GM21825 (cell line): Measurements from ENCODE around the gene LMBR1.
A peak's percentile ranks its signal among the peaks of the same experiment; 100 is the strongest.
"Not testable (repeated sequence)": the region's sequence is repeated elsewhere in the genome, so short reads cannot be mapped to it uniquely, and the experiment has no call there.

Experiments
- ATAC-seq: cut with Tn5 transposase; IDR thresholded peaks from one replicate; pipeline ENCODE4 v1.9.1; 2021; ENCODE audit warnings: mild to moderate bottlenecking, moderate library complexity; ENCODE audit not compliant: unreplicated experiment

The LMBR1 gene

GRCh38 chr7:156662277-156662676, 230.7 kb downstream of the LMBR1 start:
- ATAC-seq = no peak

GRCh38 chr7:156661637-156662036, 231.3 kb downstream of the LMBR1 start:
- no peak for ATAC-seq

GRCh38 chr7:156659961-156660360, 233.0 kb downstream of the LMBR1 start:
- no peak for ATAC-seq

GRCh38 chr7:156659203-156659602, 233.8 kb downstream of the LMBR1 start:
- ATAC-seq = no peak

GRCh38 chr7:156657681-156658080, 235.3 kb downstream of the LMBR1 start:
- ATAC-seq = no peak

GRCh38 chr7:156656598-156656997, 236.4 kb downstream of the LMBR1 start:
- ATAC-seq = peak; percentile 51

GRCh38 chr7:156655983-156656382, 237.0 kb downstream of the LMBR1 start:
- no peak for ATAC-seq

- no peak for ATAC-seq
These were observed 237.7 kb downstream of the LMBR1 start for GRCh38 chr7:156655251-156655650.

- ATAC-seq = no peak
These were observed 238.3 kb downstream of the LMBR1 start for GRCh38 chr7:156654511-156655234.

GRCh38 chr7:156652886-156653568, 240.0 kb downstream of the LMBR1 start:
- ATAC-seq = no peak

- no peak for ATAC-seq
These were observed 241.5 kb downstream of the LMBR1 start for GRCh38 chr7:156651474-156651873.

GRCh38 chr7:156650042-156650441, 242.9 kb downstream of the LMBR1 start:
- no peak for ATAC-seq

- ATAC-seq = not testable (repeated sequence)
These were observed 245.7 kb downstream of the LMBR1 start for GRCh38 chr7:156647330-156647729.

- ATAC-seq = no peak
These were observed 250.5 kb downstream of the LMBR1 start for GRCh38 chr7:156642306-156643045.

- peak; percentile 54 for ATAC-seq
These were observed 252.0 kb downstream of the LMBR1 start for GRCh38 chr7:156640949-156641485.

- peak; percentile 83 for ATAC-seq
These were observed 252.6 kb downstream of the LMBR1 start, which contains the start of gene RNF32 for GRCh38 chr7:156640257-156640948. Gene RNF32, plus strand, starts transcription at chr7:156640774. Its CDS starts 3,104 bp downstream, at chr7:156643878.

GRCh38 chr7:156639426-156640256, 253.3 kb downstream of the LMBR1 start:
- no peak for ATAC-seq

- no peak for ATAC-seq
These were observed 254.4 kb downstream of the LMBR1 start for GRCh38 chr7:156638443-156639077.

- not testable (repeated sequence) for ATAC-seq
These were observed 255.9 kb downstream of the LMBR1 start for GRCh38 chr7:156637093-156637492.
